Suprapubic skin (tissue), 4 donors: ENCODE measurements around the gene CWC27.

Experiments
- CTCF ChIP-seq, 2 donors: fragments of 200-600 bp in 1 of 2; fragments of 450-650 bp in 1 of 2; sonication (generic) in 1 of 2; IDR thresholded peaks; one replicate each; pipeline ENCODE4 v1.5.1; 2016 to 2019; ENCODE audit warnings: antibody characterized with exemption in 2 of 2, mild to moderate bottlenecking in 1 of 2, moderate library complexity in 1 of 2
- EP300 ChIP-seq: sonication (generic); formaldehyde crosslinking; IDR thresholded peaks from one replicate; pipeline ENCODE4 v1.6.1; 2017; ENCODE audit warnings: antibody characterized with exemption
- POLR2A ChIP-seq, 2 donors: fragments of 450-650 bp; IDR thresholded peaks; one replicate each; pipeline ENCODE4 v1.6.1; 2017; ENCODE audit warnings: antibody characterized with exemption in 2 of 2, mild to moderate bottlenecking in 2 of 2, moderate library complexity in 2 of 2
- POLR2AphosphoS5 ChIP-seq, 3 donors: sonication (generic); formaldehyde crosslinking; IDR thresholded peaks; one replicate each; pipeline ENCODE4 v1.6.1; 2017; ENCODE audit warnings: antibody characterized with exemption in 3 of 3

- TF ChIP-seq POLR2A (IDR thresholded peaks at IDR 0.05) (no peak), CTCF (IDR thresholded peaks at IDR 0.05) (no peak), POLR2AphosphoS5 (IDR thresholded peaks at IDR 0.05) (no peak), EP300 (no peak)
These were observed 272.8 kb downstream of the CWC27 start for GRCh38 chr5:65041296-65042158.
